HG02970 (cell line): ENCODE results near the gene ZNF853.
"Not testable (repeated sequence)": the region's sequence is repeated elsewhere in the genome, so short reads cannot be mapped to it uniquely, and the experiment has no call there.

Experiments used
- ATAC-seq: cut with Tn5 transposase; IDR thresholded peaks from one replicate; pipeline ENCODE4 v1.9.1; 2021; ENCODE audit warnings: mild to moderate bottlenecking, moderate library complexity, moderate number of reproducible peaks; ENCODE audit not compliant: unreplicated experiment, low FRiP score

ZNF853 gene

DNA sequence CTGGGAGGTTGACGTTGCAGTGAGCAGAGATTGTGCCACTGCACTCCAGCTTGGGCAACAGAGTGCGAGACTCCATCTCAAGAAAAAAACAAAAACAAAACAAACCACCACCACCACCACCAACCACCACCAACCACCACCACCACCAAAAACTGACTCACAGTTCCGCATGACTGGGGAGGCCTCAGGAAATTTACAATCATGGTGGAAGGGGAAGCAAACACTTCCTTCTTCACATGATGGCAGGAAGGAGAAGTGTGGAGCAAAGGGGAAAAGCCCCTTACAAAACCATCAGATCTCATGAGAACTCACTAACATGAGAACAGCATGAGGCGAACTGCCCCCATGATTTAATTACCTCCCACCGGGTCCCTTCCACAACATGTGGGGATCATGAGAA, 19.6 kb downstream of the ZNF853 start:
- ATAC-seq, result not testable (repeated sequence)

DNA sequence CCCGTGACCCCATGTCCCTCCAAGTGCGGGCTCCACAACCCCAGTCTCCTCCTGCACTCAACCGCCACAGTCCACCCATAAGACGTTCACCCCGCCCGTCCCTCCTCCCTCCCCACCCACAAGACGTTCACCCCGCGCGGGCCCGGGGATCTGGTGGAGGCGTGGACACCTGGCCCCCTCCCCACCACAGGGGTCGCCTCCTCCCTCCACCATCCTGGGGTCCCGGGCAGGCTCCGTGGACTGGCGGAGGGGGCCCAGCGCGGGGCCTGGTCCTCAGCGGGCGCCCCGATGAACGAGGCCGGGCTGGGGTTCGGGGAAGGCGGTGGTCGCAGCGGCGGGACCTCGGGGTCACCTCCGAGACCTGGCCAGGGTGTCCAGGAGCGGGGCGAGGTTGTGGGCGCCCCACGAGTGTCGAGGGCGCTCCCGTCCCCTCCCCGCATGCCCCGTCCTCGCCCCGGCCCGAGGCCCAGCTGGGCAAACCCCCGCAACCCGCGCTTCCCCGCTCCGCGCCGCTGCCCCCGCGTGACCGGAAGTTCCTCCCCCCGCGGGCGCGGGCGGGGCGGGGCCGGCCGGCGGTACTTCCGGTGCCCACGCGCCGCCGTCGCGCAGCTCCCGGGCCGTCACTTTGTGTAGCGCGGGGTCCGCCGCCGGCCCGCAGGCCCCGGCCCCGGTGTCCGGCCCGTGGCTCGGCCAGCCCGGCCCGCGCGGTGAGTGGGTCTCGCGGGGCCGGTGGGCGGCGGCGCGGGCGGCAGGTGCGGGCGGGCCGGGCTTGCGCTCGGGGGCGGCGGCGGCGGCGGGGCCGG, 21.5 kb downstream of the ZNF853 start, which contains the start of gene ZNF316:
TSS of gene ZNF316 (plus strand) at position 578 of the 803 bp plus-strand sequence. CDS start 5,092 bp downstream, outside the sequence.
- peak; percentile 69 for ATAC-seq

DNA sequence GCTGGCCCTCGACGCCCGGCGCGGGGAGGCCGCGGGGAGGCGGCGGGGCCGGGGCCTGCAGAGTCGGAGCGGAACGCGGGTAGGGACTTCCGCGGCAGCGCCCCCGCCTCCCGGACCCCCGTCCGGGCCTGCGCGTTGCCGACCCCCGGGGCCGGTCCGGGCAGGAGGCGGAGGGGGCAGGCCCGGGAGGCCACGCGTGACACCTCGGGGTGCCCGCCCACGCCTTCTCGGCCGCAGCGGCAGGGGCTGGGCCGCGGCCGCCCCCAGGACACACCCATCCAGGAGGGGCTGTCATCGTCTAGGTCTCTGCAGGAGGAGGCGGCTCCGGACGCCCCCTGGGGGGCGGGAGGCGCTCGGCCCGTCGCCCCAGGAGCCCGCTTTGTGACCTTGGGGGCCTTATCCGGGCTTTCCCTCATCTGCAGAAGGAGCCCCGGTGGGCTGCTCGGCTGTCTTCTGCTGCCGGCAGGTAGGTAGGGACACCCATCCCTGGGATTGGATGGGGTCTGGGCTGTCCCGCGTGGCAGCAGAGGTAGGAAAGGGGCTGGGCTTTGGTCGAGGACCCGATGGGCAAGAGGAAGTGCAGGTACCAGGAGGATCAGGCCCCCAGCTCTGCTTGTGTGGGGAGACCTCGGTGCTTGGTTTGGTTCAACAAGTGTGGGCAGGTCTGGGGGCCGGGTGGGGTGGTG, 22.3 kb downstream of the ZNF853 start:
- peak; percentile 69 for ATAC-seq

DNA sequence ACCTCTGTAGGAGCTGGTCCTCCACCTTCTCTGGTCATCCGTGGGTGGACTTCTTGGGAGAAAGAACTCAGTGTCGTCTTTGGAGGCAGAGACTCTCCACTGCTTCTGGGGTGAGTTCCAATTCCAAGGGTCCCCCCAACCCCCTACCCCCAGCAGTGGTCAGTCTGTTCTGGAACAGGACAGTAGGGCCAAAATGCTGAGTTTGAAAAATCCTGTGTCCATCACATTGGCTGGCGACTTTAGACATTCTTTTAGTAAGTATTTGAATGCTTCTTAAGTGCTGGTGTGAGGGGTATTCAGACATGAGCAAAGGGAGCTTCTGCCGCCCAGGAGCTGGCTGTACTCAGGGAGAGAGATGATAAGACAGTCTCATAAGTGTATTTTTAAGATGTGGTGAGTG, 23.6 kb downstream of the ZNF853 start:
- no peak for ATAC-seq

DNA sequence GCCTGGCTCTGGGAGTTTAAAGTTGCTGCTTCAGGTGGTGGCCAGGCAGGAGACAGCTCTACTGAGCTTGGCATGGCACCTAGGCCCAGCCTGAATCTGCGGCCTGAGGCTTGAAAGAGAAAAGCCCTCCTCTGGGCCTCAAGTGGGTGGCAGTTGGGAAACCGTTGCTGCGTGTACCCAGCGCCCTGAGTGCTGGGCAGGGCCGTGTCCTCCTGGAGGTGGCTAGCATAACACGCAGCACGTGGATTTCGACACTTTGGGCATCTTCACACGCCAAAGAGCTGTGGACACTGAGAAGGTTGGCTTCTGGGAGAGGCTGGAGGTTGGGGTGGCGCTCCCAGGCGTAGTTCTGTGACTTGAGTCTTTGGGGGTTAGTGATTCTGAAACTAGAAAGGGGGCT, 24.2 kb downstream of the ZNF853 start:
- ATAC-seq, result no peak

DNA sequence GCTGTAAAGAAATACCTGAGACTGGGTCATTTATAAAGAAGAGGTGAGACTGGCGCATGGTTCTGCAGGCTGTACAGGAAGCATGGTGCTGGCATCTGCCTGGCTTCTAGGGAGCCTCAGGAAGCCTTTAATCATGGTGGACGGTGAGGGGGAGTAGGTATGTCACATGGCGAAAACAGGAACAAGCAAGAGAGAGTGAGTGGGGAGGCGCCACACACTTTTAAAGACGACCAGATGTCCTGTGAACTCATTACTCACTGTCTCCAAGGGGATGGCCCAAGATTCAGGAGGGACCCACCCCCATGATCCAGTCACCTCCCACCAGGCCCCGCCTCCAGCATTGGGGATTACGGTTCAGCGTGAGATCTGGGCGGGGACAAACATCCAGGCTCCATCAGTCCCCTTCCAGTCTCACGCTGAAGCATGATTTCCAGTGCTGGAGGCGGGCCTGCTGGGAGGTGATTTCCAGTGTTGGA, 24.9 kb downstream of the ZNF853 start:
- no peak for ATAC-seq

DNA sequence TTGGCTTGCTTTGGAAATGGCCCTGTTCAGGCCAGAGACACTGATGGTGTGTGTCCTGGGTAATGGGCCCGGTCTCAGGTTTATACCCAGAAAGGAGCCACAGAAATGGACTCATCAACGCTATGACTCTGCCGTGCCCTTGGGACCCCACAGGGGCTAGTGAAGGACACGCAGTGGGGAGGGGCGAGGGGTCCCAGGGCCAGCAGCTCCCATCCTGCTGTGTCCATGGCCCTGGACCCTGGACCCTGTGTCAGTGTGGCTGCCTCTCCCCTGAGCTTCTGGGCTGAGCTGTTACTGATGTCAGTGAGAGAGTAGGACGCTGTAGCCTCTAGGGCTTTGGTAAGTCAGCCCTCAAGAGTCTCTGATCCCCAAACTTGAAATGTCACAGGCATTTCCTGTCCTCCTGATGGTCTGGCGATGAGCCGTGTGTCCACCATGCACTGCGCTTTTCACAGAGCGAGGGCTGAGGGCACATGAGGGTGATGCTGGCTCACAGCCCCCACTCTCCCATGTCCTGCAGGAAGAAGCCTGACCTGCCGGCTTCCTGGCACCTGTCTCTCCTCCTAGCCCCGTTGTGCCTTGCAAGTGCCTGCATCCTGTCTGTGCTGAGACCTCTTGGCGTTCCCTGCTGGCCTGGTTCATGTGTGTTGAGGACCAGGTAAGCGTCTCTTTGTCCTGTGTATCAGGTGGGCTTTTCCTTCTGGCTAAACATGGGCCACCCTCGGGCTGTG, 26.1 kb downstream of the ZNF853 start:
- ATAC-seq, result no peak

DNA sequence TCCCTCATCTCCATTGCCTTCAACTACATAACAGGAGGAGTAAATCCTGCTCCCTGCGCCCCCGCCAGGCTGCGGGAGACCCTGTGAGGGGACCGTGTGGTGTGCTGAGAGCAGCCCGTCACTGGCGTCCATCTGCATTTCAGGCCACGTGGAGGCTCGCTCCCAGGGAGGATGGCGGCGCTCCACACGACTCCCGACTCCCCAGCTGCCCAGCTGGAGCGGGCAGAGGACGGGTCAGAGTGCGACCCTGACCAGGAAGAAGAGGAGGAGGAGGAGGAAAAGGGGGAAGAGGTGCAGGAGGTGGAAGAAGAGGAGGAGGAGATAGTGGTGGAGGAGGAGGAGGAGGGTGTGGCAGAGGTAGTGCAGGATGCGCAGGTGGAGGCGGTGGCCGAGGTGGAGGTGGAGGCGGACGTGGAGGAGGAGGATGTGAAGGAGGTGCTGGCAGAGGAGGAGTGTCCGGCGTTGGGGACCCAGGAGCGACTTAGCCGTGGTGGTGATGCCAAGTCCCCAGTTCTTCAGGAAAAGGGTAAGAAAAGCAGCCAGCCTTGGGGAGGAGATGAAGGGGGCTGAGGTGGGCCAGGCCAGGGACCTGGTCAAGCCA, 26.9 kb downstream of the ZNF853 start:
- ATAC-seq, result no peak

DNA sequence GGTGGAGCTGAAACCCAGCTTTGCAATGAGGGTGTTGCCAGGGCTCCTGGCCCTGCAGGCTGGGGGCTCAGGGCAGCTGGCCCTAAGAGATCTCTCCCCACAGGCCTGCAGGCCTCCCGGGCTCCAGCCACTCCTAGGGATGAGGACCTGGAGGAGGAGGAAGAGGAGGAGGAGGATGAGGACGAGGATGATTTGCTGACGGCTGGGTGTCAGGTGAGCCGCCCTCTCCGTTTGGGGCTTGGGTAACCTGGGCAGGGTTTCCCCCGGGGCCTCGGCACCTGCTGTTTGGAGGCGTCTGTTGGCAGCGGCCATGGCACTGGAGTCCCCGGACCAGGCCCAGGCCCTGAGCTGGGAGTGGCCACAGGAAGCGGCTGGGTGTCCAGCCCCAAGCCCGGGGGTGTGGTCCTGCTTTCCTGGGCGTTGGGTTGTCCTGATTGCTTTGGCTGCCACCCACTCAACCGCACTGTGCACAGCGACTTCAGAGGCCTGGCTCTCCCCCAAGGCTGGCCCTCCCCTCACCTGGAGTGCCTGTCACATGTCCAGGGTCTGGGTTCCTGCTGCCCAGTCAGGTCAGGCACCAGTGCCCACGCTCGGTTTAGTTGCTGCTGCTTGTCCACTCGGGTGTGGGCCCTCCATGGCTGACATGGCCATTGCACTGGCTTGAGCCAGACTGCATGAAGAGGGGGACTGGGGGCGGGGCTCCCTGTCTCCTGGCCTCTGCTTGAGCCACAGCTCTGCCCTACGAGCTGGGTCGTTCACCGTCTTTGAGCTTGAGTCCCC, 27.6 kb downstream of the ZNF853 start:
- ATAC-seq, result no peak

DNA sequence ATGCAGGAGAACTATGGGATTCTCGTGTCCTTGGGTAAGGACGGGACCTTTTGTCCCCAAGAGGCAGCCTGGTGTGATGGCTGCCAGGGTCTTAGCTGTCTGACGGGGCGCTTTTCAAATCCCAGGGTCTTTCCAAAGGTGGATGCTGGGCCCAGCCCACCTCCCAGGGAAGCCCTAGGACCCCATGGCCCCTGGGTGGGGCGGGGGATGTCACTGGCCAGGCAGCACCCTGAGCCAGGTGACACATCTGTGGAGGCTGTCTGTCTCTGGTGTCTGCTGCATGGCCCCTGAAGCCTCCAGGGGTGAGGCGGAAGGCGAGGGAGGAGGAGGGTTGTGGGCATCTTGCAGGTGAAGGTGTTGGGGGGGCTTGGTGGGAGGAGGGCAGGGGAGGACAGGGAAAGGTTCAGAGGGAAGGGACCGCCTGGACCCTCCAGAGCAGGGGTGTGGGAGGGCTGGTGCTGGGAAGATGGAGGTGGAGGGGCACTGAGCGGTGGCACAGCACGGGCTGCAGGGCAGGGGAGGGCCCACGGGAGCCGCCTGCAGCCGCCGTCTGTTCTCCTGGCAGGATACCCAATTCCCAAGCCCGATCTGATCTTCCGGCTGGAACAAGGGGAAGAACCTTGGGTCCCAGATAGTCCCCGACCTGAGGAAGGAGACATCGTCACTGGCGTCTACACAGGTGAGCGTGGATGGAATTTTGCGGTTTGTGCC, 28.7 kb downstream of the ZNF853 start:
- ATAC-seq, result no peak

DNA sequence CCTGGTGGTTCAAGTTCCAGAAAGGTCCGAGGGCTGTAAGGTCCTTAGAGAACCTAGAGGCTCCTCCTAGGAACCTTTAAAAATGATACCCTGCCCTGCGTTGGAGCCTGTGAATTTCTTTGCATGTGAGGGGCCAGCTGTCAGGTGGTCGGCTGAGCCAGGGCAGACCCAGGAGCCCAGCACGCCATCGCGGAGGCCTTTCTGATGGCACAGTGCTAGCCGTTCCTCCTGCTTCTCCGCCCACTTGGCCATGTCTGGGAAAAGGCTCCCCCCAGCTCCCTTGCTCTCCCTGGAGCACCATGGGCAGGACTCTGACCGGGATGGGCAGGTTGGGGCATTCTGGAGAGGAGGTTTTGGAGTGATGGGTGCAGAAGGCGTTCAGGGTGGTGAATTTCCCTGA, 29.3 kb downstream of the ZNF853 start:
- no peak for ATAC-seq

DNA sequence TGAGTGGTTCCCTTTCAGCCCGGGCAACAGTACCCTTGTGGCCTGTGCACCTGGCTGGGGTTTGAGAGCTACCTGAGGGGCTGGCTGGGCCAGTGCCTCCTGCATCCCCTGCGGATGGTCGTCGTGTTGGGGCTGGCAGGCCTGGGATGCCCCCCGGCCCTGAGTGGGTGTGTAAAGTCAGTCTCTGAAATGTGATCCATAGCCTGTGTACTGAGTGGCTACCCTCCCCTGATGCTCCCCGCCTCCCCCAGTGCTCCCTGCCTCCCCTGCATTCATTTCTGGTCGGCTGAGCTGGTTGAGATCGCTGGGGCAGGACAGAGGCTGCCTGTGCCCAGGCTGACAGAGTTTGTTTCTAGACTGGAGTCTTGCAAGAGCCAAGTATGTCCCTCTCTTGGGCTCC, 31.1 kb downstream of the ZNF853 start:
- ATAC-seq, result no peak

DNA sequence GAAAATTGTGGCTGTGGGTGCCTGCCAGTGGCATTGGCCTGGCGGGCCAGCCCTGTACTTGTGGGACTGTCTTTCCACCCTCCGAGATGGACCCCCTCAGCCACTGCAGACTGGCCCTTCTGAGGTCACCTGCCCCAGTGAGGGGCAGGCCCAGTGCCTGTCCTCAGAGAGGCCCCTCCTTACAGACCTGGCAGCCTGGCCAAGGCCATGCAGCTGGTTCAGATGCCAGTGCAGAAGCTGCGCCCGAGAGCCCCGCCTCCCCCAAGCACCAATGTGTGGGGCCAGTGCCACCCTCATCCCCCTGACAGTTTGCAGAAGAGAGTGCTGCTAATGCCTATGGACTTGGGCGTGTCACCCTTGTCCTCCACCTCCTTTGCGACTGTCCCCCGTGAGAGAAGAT, 31.7 kb downstream of the ZNF853 start:
- no peak for ATAC-seq

DNA sequence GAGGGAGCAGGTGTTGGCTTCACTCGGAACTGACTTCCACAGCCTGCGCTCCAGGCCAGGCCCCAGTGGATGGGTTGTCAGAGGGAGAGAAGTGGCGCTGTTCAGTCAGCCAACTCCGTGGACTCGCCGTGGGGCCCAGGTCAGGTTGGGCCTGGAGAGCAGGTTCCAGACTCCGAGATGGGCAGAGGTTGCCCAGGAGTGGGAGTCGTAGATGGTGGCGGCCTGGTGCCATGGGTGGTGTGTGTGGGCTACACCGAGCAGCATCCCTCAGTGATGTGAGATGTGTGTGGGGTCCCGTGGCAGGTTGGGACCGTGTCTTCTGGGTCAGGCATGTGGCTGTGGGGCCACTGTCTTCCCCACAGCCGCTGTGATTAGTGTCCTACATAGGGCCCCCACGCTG, 32.1 kb downstream of the ZNF853 start:
- no peak for ATAC-seq

DNA sequence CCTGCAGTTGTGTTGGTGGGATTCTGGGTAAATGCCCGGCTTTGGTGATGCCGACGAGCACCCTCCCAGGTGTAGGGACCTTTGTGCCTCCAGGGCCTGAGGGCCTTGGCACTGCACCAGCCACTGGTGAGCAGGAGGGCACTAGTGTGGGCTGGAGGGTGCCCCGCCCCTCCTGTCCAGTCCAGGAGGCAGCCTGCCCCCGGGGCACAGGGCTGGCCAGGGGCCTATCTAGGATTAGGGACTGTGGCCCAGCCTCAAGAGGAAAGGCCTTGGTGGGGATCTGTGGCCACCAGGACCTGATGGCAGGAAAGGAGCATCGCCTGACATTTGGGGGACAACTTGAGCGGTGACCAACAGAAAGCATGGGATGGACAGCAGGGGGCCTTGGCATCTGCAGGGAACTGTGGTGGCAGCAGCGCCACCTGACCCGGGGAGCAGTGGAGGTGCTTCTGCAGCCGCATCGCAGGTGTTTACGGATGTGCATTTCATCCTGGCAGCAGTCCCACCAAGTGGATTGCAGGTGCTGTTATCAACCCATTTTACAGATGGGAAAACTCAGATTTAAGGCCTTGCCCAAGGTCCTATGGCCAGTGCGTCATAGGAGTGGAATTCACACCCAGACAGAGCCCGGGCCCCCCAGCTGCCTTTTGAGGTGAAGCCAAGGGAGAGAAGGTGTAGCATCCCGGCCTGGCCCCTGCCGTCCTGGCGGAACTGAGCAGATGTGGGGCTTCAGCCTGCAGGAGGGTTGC, 32.8 kb downstream of the ZNF853 start:
- ATAC-seq, result no peak

DNA sequence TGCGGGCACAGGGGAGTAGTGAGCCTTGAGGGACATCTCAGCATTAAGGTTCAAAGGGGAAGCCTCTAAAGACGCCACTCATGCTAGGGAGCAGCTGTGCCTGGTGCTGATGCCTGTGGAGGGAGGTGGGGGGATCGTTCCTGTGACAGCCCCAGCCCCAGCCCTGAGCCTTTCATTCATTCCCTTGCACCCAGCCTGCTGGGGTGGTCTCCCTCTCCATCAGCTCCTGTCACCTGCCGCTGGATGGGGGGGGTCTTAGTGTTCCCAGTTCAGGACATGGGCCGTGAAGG, 33.4 kb downstream of the ZNF853 start:
- no peak for ATAC-seq

DNA sequence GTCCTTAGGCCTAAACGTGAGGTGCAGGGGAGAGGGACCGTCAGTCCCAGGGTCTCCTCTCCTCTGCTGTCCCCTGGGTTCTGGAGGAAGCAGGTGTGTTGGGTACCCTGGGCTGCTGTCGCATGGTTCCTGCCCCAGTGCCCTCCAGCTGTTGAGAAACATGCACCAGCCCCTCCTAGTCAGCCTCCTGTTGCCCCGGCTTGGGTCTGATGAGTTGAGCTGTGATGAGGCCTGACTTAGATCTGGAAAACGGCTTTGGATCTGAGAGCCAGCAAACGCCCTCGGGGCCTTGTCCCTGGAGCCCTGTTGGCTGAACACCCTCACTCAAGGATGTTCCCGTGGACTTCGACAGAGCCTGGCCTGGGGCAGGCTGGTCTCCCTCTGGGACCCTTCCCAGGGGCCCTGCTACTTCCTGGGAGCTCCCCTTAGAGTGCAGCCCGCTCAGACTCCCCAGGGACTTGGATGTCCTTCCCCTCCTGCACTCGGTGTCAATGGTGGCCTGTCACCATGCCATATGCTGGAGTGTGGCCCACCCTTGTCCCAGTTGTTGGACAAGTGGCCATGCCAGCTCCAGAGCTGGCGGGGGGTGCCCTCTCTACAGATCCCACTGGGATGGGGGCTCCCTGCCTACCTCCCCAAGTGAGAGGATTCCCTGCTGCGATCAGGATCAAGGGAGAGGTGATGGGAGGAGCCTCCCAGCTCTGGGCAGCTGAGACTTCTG, 34.0 kb downstream of the ZNF853 start:
- no peak for ATAC-seq

DNA sequence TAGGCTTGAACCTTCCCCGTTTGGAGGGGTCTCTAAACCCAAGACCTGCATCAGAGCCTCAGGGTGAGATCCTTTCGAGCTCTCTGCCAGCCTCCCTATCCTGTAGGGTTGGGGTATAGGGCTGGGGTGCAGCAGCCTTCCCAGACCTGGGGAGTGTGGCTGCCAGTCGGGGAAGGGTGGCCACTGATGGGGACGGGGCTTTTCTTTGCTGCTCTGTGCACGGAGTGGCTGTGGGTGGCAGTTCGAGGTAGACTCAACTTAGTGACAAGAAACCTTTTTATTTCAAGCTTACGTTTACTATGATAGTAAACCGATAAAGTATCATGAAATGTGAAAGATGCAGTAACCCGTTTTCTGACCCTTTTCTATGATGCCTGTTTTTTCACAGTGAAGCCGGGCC, 34.7 kb downstream of the ZNF853 start:
- ATAC-seq, result no peak
